ENCODE data around the gene TEX36. TPM values are rescaled to one million over a fixed set of nuclear protein-coding genes. Genes with fewer than 3 reads are reported as not detected.
A peak's percentile ranks its signal among the peaks of the same experiment; 100 is the strongest.
"Not testable (repeated sequence)": the region's sequence is repeated elsewhere in the genome, so short reads cannot be mapped to it uniquely, and the experiment has no call there.

The TEX36 gene
- polyA plus RNA-seq, 1 of the 3 experiments (the other 2 are of a cell fraction) = not detected

- no peak overlapping the region for H3K4me2 ChIP-seq
- H3K9ac ChIP-seq = no peak overlapping the region
- TF ChIP-seq, protein P1, sequence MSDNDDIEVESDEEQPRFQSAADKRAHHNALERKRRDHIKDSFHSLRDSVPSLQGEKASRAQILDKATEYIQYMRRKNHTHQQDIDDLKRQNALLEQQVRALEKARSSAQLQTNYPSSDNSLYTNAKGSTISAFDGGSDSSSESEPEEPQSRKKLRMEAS (IDR thresholded peaks at IDR 0.05; ENCODE audit: low read depth) = no peak
- no peak for TF ChIP-seq GATA2 (CRISPR knock-in tag; IDR thresholded peaks at IDR 0.05)
- no peak for TF ChIP-seq TAF1 (IDR thresholded peaks at IDR 0.05; ENCODE audit: borderline replicate concordance, low read depth, low read length)
- TF ChIP-seq YY1 (IDR thresholded peaks at IDR 0.05; ENCODE audit: low read depth) = no peak
- no peak for TF ChIP-seq POLR2AphosphoS5 (IDR thresholded peaks at IDR 0.05; ENCODE audit: low read depth, low read length)
- TF ChIP-seq RXRA (IDR thresholded peaks at IDR 0.05; ENCODE audit: borderline replicate concordance, low read depth) = no peak
- DNase-seq = no peak
- no peaks in the 10 kb centered on the region for H3F3A ChIP-seq (replicated peaks; ENCODE audit: insufficient read depth)
- ChIA-PET CTCF (interaction anchor here (1.1 to 1.6 kb wide), 5 partner anchors 13 to 707 kb away, joined by 3 to 12 read pairs (median 6); no protein-coding TSS in a partner anchor), POLR2A (no interaction called here)
- no peaks in the 10 kb centered on the region for H4K20me1 ChIP-seq (ENCODE audit: insufficient read depth)
- no peaks in the 10 kb centered on the region for H3K9me2 ChIP-seq
- no peaks in the 10 kb centered on the region for H3K9me3 ChIP-seq
- no peaks in the 10 kb centered on the region for H3K36me3 ChIP-seq (replicated peaks in 1 of 2; ENCODE audit: control insufficient read depth in 1 of 2, insufficient read depth in 2 of 2, low read length in 1 of 2)
- no peak overlapping the region for H3K27ac ChIP-seq (ENCODE audit: low read depth in 2 of 2, low read length in 1 of 2)
- no peaks in the 10 kb centered on the region for H3K79me2 ChIP-seq (ENCODE audit: insufficient read depth)
- peaks cover 5% of the 10 kb centered on the region in 2 experiments; a peak in 3 of 4 replicates for H3K4me1 ChIP-seq (ENCODE audit: control insufficient read depth in 1 of 2, insufficient read depth in 2 of 2, low read depth in 1 of 2, low read length in 1 of 2)
- 53% methylated on average over 6 of the region's 6 CpGs for WGBS (ENCODE audit: low lambda C conversion rate)
- no peak overlapping the region for H2AFZ ChIP-seq (ENCODE audit: low read depth)
- no peak overlapping the region for H3K4me3 ChIP-seq (ENCODE audit: low read depth in 2 of 2, low read length in 1 of 2)
- no peaks in the 10 kb centered on the region for H3K27me3 ChIP-seq (ENCODE audit: insufficient read depth)
Measured at GRCh38 chr10:125699562-125700143, 16.7 kb upstream of the TEX36 start.

- H3K36me3 ChIP-seq (replicated peaks in 1 of 2; ENCODE audit: control insufficient read depth in 1 of 2, insufficient read depth in 2 of 2, low read length in 1 of 2) = no peaks in the 10 kb centered on the region
- no peaks in the 10 kb centered on the region for H3K79me2 ChIP-seq (ENCODE audit: insufficient read depth)
- peaks cover 5% of the 10 kb centered on the region in 2 experiments; a peak in 3 of 4 replicates for H3K4me1 ChIP-seq (ENCODE audit: control insufficient read depth in 1 of 2, insufficient read depth in 2 of 2, low read depth in 1 of 2, low read length in 1 of 2)
- H3K27ac ChIP-seq (ENCODE audit: low read depth in 2 of 2, low read length in 1 of 2) = peak overlapping the region in 1 of 2 experiments; percentile 50; a peak in 1 of 4 replicates
- H3F3A ChIP-seq (replicated peaks; ENCODE audit: insufficient read depth) = no peaks in the 10 kb centered on the region
- H2AFZ ChIP-seq (ENCODE audit: low read depth) = no peak overlapping the region
- H3K27me3 ChIP-seq (ENCODE audit: insufficient read depth) = no peaks in the 10 kb centered on the region
- CTCF ChIA-PET = interaction anchor here (0.9 to 1.0 kb wide), 2 partner anchors 16 to 529 kb away, joined by 3 to 4 read pairs; no protein-coding TSS in a partner anchor
- H4K20me1 ChIP-seq (ENCODE audit: insufficient read depth) = no peaks in the 10 kb centered on the region
- 63% methylated on average over 8 of the region's 9 CpGs for WGBS (ENCODE audit: low lambda C conversion rate)
- no peaks in the 10 kb centered on the region for H3K9me2 ChIP-seq
- POLR2A ChIA-PET = no interaction called here
- H3K4me3 ChIP-seq (ENCODE audit: low read depth in 2 of 2, low read length in 1 of 2) = no peak overlapping the region
- no peak overlapping the region for H3K9ac ChIP-seq
- no peak overlapping the region for H3K4me2 ChIP-seq
- H3K9me3 ChIP-seq = no peaks in the 10 kb centered on the region
- TF ChIP-seq RAD21 (IDR thresholded peaks at IDR 0.05; ENCODE audit: low read length) = peak; percentile 21
- TF ChIP-seq, protein P2, sequence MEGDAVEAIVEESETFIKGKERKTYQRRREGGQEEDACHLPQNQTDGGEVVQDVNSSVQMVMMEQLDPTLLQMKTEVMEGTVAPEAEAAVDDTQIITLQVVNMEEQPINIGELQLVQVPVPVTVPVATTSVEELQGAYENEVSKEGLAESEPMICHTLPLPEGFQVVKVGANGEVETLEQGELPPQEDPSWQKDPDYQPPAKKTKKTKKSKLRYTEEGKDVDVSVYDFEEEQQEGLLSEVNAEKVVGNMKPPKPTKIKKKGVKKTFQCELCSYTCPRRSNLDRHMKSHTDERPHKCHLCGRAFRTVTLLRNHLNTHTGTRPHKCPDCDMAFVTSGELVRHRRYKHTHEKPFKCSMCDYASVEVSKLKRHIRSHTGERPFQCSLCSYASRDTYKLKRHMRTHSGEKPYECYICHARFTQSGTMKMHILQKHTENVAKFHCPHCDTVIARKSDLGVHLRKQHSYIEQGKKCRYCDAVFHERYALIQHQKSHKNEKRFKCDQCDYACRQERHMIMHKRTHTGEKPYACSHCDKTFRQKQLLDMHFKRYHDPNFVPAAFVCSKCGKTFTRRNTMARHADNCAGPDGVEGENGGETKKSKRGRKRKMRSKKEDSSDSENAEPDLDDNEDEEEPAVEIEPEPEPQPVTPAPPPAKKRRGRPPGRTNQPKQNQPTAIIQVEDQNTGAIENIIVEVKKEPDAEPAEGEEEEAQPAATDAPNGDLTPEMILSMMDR (IDR thresholded peaks at IDR 0.05) = no peak
- peak; percentile 41 for DNase-seq
Measured at GRCh38 chr10:125698481-125698998, 15.6 kb upstream of the TEX36 start.

- H3K9me2 ChIP-seq; H3K4me2 ChIP-seq; H3K27ac ChIP-seq (ENCODE audit: low read depth in 2 of 2, low read length in 1 of 2); H3F3A ChIP-seq (replicated peaks; ENCODE audit: insufficient read depth); H3K27me3 ChIP-seq (ENCODE audit: insufficient read depth); CTCF ChIA-PET; H3K4me1 ChIP-seq (ENCODE audit: control insufficient read depth in 1 of 2, insufficient read depth in 2 of 2, low read depth in 1 of 2, low read length in 1 of 2); H3K9me3 ChIP-seq; H4K20me1 ChIP-seq (ENCODE audit: insufficient read depth); DNase-seq; H3K4me3 ChIP-seq (ENCODE audit: low read depth in 2 of 2, low read length in 1 of 2); H3K36me3 ChIP-seq (replicated peaks in 1 of 2; ENCODE audit: control insufficient read depth in 1 of 2, insufficient read depth in 2 of 2, low read length in 1 of 2); H3K79me2 ChIP-seq (ENCODE audit: insufficient read depth); POLR2A ChIA-PET; H2AFZ ChIP-seq (ENCODE audit: low read depth); H3K9ac ChIP-seq: not testable (repeated sequence)
- WGBS (ENCODE audit: low lambda C conversion rate) = 63% methylated on average over 6 of the region's 6 CpGs
Measured at GRCh38 chr10:125696884-125697283, 13.9 kb upstream of the TEX36 start.
